ENCODE results near the gene RASGRF1.

RASGRF1 gene

GRCh38 chr15:79075256-79075655 is 15.3 kb downstream of the RASGRF1 start:
- H3K9me3 ChIP-seq (ENCODE audit: insufficient read depth, low read length): no peaks in the 10 kb centered on the region
- H3K27me3 ChIP-seq (ENCODE audit: low read depth, low read length): no peaks in the 10 kb centered on the region
- no peak overlapping the region for H3K4me3 ChIP-seq (ENCODE audit: low read length)
- H3K36me3 ChIP-seq (replicated peaks; ENCODE audit: low read depth, low read length): no peaks in the 10 kb centered on the region
- no peaks in the 10 kb centered on the region for H3K79me2 ChIP-seq (ENCODE audit: low read length)
- no peaks in the 10 kb centered on the region for H3K4me1 ChIP-seq (ENCODE audit: low read length)
- TF ChIP-seq CTCF (IDR thresholded peaks at IDR 0.05; ENCODE audit: low read depth, low read length) (no peak), EZH2phosphoT487 (IDR thresholded peaks at IDR 0.05; ENCODE audit: low read depth) (no peak)
- no peaks in the 10 kb centered on the region for H4K20me1 ChIP-seq (ENCODE audit: insufficient read depth, low read length)
- no peak overlapping the region for H3K9ac ChIP-seq (ENCODE audit: low read length)
- no peak overlapping the region for H3K27ac ChIP-seq (ENCODE audit: low read length)
- H3K4me2 ChIP-seq (ENCODE audit: low read length): no peak overlapping the region
- H2AFZ ChIP-seq (ENCODE audit: low read depth, low read length): no peak overlapping the region

GRCh38 chr15:79073336-79073735 is 17.2 kb downstream of the RASGRF1 start:
- TF ChIP-seq EZH2phosphoT487 (IDR thresholded peaks at IDR 0.05; ENCODE audit: low read depth) (no peak), CTCF (IDR thresholded peaks at IDR 0.05; ENCODE audit: low read depth, low read length) (no peak)
- Histone ChIP-seq H3K4me3 (ENCODE audit: low read length) (no peak overlapping the region), H4K20me1 (ENCODE audit: insufficient read depth, low read length) (no peaks in the 10 kb centered on the region), H3K79me2 (ENCODE audit: low read length) (no peaks in the 10 kb centered on the region), H3K27me3 (ENCODE audit: low read depth, low read length) (0 out of 2 replicates have a peak, but pooled peaks cover 3% of the 10 kb centered on the region), H3K27ac (ENCODE audit: low read length) (no peak overlapping the region), H3K4me1 (ENCODE audit: low read length) (no peaks in the 10 kb centered on the region), H3K36me3 (replicated peaks; ENCODE audit: low read depth, low read length) (no peaks in the 10 kb centered on the region), H3K9me3 (ENCODE audit: insufficient read depth, low read length) (no peaks in the 10 kb centered on the region), H2AFZ (ENCODE audit: low read depth, low read length) (no peak overlapping the region), H3K4me2 (ENCODE audit: low read length) (no peak overlapping the region), H3K9ac (ENCODE audit: low read length) (no peak overlapping the region)

GRCh38 chr15:79071901-79072300 is 18.7 kb downstream of the RASGRF1 start:
- no peak for TF ChIP-seq CTCF (IDR thresholded peaks at IDR 0.05; ENCODE audit: low read depth, low read length)
- TF ChIP-seq EZH2phosphoT487 (IDR thresholded peaks at IDR 0.05; ENCODE audit: low read depth): no peak
- Histone ChIP-seq H4K20me1 (ENCODE audit: insufficient read depth, low read length) (no peaks in the 10 kb centered on the region), H3K9ac (ENCODE audit: low read length) (no peak overlapping the region)

GRCh38 chr15:79068790-79069189 is 21.8 kb downstream of the RASGRF1 start:
- Histone ChIP-seq H3K4me1 (ENCODE audit: low read length) (peaks cover 6% of the 10 kb centered on the region; the same call in 1 of the 2 replicates), H2AFZ (ENCODE audit: low read depth, low read length) (no peak overlapping the region), H3K27ac (ENCODE audit: low read length) (no peak overlapping the region), H3K9me3 (ENCODE audit: insufficient read depth, low read length) (no peaks in the 10 kb centered on the region), H3K79me2 (ENCODE audit: low read length) (no peaks in the 10 kb centered on the region), H3K4me2 (ENCODE audit: low read length) (no peak overlapping the region), H3K27me3 (ENCODE audit: low read depth, low read length) (0 out of 2 replicates have a peak, but pooled peaks cover 3% of the 10 kb centered on the region), H3K9ac (ENCODE audit: low read length) (no peak overlapping the region), H4K20me1 (ENCODE audit: insufficient read depth, low read length) (no peaks in the 10 kb centered on the region), H3K36me3 (replicated peaks; ENCODE audit: low read depth, low read length) (no peaks in the 10 kb centered on the region), H3K4me3 (ENCODE audit: low read length) (no peak overlapping the region)
- TF ChIP-seq EZH2phosphoT487 (IDR thresholded peaks at IDR 0.05; ENCODE audit: low read depth): no peak
- no peak for TF ChIP-seq CTCF (IDR thresholded peaks at IDR 0.05; ENCODE audit: low read depth, low read length)

More at GRCh38 chr15:79071901-79072300, 18.7 kb downstream of the RASGRF1 start:
- H3K4me2 ChIP-seq (ENCODE audit: low read length): no peak overlapping the region
- H3K27ac ChIP-seq (ENCODE audit: low read length): no peak overlapping the region
- no peaks in the 10 kb centered on the region for H3K9me3 ChIP-seq (ENCODE audit: insufficient read depth, low read length)
- no peak overlapping the region for H2AFZ ChIP-seq (ENCODE audit: low read depth, low read length)
- no peak overlapping the region for H3K4me3 ChIP-seq (ENCODE audit: low read length)
- H3K79me2 ChIP-seq (ENCODE audit: low read length): no peaks in the 10 kb centered on the region
- H3K4me1 ChIP-seq (ENCODE audit: low read length): no peaks in the 10 kb centered on the region
- H3K27me3 ChIP-seq (ENCODE audit: low read depth, low read length): 0 out of 2 replicates have a peak, but pooled peaks cover 3% of the 10 kb centered on the region
- H3K36me3 ChIP-seq (replicated peaks; ENCODE audit: low read depth, low read length): no peaks in the 10 kb centered on the region

Measured in OCI-LY3 (cell line).